Stimulated activated CD8-positive, alpha-beta memory T cell treated with anti-CD3 and anti-CD28 coated beads, Interleukin-12 subunit alpha, Interleukin-12 subunit beta, amount 100 ng/mL, for 1 hour (primary cell): ENCODE results near the gene MINDY4.
"Not testable (repeated sequence)": the region's sequence is repeated elsewhere in the genome, so short reads cannot be mapped to it uniquely, and the experiment has no call there.

Experiments
- DNase-seq: peaks from one replicate; pipeline ENCODE4 v3.0.0-alpha.2; 2020; ENCODE audit warnings: low read depth

MINDY4 gene

GRCh38 chr7:30804078-30804661 is 33.0 kb downstream of the MINDY4 start:
- no peak for DNase-seq

- no peak for DNase-seq
Observed at GRCh38 chr7:30805081-30805691, 34.0 kb downstream of the MINDY4 start.

- no peak for DNase-seq
Observed at GRCh38 chr7:30805931-30806330, 34.7 kb downstream of the MINDY4 start.

DNA sequence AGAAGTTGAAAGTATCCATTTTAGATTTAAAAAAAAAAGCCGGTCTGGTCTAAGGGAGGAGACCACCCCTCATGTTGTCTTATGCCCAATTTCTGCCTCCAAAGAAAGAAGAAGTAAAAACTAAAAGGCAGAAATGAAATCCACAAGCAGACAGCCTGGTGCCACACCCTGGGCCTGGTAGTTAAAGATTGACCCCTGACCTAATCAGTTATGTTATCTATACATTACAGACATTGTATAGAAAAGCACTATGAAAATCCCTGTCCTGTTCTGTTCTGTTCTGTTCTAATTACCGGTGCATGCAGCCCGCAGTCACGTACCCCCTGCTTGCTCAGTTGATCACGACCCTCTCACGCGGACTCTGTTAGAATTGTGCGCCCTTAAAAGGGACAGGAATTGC is 36.3 kb downstream of the MINDY4 start:
- DNase-seq, result not testable (repeated sequence)

DNA sequence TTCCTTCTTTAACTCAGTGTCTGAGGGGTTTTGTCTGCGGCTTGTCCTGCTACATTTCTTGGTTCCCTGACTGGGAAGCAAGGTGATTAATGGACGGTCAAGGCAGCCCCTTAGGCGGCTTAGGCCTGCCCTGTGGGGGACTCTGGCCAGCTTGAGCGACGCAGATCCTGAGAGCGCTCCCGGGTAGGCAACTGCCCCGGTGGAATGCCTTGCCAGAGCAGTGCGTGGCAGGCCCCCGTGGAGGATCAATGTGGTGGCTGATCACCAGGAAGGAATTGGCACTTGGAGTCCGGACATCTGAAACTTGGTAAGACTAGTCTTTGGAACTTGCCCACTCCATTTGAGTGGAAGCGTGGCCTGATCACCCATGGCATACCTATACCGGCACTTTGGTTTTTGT is 36.7 kb downstream of the MINDY4 start:
- DNase-seq, result not testable (repeated sequence)

DNA sequence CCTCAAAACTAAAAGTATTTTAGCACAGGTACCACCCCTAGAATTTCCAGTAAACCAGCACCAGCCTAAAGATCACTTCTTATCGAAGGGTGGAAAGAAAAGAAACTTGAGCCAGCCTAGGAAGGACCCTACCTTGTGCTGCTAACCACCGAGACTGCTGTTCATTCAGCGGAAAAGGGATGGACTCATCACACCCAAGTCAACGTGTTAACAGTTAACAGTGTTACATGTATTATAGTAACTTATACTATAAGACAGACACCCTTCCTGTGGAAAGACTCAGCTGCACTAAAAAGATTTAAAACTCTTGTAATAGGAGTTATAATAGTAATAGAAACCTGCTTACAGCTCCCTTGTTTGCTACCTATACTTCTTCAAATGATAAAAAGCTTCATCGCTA is 39.8 kb downstream of the MINDY4 start:
- no peak for DNase-seq

DNA sequence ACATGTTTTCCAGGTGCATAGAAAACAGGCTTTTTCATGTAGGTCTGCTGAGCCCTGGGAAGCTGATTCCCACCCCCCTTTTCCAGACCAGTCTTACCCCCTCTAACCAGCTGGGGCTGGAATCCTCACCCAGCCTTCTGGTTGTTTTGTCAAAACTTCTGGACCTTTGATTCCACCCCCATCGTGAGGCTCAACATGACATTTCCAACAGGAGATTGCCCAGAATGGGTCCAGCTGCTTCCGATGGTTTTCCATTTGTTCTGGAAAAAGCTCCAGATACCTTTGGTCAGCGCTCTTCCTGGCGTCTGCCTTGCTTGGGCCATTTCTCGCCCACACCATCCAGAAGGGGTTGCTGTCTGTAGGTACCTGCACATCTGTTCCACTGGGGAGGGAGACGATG is 41.5 kb downstream of the MINDY4 start:
- no peak for DNase-seq

GRCh38 chr7:30813466-30813865 is 42.2 kb downstream of the MINDY4 start:
- no peak for DNase-seq

DNA sequence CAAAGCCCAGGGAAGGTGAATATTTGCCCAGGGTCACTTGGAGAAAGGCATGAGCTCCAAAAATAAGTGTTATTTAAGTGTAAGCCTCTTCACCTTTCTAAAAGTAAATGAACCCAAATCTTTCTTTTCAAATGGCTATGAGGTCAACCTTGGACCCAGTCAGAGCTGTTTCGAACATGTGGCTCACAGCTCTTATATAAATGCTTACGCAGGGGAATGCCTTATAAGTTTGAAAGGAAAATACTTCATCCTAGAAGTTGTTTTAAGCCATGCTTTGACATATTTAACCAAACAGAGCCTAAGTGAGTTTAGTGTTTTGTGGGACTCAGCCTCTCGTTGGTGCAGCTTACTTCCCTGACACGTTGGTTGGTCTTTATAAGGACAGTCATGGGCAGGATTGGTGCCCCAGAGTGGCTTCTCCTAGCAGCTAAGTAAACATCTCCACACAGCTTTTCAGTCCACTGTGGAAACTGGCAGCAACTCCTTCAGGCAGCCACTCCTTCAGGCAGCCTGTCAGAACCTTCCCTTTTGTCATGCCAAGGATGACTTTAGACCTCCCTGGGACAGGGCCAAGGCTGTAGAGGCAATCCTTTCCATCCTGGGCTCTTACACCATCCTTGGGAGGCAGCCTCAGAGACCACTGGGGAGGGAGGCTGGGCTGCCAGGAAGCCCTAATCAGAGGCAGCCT is 43.6 kb downstream of the MINDY4 start:
- no peak for DNase-seq

GRCh38 chr7:30815388-30815854 is 44.2 kb downstream of the MINDY4 start:
- DNase-seq, result no peak

DNA sequence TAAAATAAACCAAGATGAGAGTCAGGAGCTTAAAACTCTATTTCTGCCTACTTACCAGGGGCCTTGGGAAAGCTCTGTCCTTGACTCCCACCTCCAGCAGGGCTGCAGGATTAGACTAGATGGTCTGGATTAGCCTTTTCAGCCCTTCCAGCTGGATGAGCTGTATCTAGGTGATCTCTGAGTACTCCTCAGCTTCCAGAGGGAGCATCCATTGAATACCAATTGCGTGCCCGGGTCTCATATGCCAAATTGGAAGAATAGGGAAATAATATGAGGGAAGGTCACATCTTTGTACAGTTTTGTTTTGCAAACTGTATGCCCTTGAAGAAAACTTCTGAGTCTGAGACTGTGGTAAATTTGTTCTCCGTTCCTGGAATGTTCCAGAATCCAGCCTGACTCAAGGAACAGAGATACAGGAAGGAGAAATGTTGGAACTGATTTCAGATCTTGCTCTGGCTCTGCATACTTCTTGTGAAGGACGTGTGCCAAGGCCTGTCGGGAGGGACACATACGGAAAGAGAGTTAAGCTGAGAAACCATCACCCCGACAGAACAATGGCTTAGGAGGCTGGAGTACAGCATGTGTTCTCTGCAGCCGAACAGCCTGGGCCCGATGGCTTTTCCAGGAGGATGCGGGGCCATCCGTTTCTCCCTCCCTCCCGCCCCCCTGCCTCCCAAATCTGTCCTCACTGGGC is 44.9 kb downstream of the MINDY4 start:
- no peak for DNase-seq

DNA sequence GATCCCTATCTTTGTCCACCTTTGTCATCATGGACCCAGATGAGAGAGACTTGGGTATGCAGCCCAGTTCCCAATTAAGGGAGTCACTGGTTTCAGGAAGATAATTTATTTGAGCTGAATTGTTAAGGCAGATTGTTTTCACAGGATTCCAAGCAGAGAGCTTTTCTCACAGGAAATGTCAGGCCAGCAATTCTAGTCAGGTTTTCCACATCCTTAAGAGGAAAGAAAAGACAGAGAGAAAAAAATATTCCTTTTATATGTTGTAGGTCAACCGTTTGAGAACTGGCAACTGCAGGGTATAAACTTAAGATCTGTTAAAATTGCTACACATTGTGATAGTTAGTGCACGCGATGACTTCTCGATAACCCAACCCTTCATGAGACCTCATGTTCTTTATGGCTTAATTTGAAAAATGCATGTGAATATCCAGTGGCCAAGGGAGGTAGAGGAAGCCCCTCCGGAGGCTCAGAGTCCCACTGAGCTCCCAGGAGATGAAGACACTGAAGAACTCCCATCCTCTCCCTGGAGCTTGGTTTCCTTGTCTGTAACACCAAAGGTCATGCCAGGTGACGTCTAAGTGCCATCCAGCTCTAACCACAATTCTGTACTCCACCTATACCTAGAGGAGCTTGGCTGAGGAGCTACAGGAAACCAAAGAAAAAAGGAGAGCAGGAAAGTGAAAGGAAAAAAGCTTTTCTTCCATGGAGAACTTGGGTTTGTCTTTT is 45.6 kb downstream of the MINDY4 start:
- DNase-seq, result no peak

DNA sequence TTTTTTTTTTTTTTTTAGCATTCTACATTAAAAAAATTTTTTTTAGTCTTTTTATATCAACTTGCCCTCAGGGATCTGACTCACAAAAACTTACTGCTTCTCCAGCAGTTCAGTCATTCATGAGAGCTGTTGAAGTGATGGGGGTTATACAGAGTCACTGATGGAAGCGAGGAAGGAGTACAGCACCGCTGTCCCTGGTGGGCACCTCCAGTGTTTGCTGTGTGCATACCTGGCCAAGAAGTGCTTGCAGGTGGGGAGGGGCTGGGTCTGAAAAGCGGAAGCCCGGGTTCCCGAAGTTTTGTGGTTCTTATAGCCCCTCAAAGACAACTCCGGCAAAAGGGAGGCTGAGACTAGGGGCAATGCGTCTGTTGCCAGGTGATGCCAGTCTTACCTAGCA is 46.2 kb downstream of the MINDY4 start:
- no peak for DNase-seq

- DNase-seq, result no peak
Observed at GRCh38 chr7:30824821-30825720, 53.9 kb downstream of the MINDY4 start.

DNA sequence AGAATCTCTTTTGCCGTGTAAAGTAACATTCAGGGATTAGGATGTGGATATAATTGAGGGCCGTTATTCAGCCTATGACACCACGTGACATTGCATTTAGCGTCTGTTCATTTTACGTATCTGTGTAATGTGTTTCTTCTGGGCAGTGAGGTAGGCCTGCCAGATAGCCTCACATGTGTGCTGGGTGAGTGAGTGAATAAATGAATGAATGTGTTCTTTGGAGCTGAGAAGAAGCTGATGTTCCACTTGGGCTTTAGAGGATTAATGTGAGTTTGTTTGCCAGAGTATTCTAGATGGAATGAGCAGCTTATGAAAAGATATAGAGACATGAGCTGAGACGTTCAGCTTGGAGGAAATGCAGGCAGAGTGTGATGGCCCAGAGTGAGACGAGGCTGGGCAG is 55.0 kb downstream of the MINDY4 start:
- DNase-seq, result no peak

DNA sequence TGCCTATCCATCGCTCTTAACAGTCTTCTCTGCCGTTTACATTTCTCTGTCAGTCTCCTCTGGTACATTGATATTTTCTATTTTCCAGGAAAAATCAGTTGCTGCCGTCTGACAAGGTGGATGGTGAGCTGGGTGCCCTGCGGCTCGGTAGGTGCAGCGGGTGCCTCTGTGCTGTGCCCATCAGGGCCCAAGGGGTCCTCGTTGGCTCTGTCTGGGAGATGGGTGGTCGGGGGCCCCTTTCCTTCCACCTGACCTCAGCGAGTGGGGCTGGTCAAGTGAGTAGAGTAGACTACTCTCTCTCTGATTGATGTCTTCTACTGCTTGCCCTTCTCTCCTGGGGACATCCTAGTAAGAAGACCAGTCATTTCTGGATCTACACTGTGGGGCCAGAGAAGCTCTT is 57.4 kb downstream of the MINDY4 start:
- DNase-seq, result no peak

DNA sequence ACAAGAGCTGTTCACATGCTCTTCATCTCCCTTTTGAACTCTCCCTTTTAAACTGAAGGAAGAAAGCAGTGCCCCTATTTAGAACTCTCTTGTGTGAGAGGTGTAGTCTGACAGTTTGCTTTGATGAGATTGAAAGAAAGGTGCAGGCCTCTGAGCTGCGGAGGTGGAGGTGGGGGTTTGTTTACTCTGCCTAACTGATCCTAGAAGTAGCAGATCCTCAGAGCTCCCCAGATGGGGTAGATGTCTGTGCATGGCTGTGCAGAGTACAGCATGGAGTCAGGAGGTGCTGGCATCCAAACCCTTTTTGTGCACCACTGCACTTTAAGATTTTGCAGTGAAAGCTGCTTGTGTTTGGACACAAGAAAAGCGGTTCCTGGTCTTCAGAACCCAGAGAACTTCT is 58.3 kb downstream of the MINDY4 start:
- no peak for DNase-seq

GRCh38 chr7:30831227-30831626 is 60.0 kb downstream of the MINDY4 start:
- no peak for DNase-seq

GRCh38 chr7:30831936-30832335 is 60.7 kb downstream of the MINDY4 start:
- no peak for DNase-seq

DNA sequence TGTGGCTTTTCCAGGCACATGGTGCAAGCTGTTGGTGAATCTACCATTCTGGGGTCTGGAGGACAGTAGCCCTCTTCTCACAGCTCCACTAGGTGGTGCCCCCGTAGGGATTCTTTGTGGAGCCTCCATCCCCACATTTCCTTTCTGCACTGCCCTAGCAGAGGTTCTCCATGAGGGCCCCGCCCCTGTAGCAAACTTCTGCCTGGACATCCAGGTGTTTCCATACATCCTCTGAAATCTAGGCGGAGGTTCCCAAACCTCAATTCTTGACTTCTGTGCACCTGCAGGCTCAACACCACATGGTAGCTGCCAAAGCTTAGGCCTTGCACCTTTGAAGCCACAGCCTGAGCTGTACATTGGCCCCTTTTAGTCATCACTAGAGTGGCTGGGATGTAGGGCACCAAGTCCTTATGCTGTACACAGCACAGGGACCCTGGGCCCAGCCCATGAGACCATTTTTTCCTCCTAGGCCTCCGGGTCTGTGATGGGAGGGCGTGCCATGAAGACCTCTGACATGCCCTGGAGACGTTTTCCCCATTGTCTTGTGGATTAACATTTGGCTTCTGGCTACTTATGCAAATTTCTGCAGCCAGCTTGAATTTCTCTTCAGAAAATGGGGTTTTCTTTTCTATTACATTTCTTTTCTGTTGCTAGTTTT is 62.9 kb downstream of the MINDY4 start:
- not testable (repeated sequence) for DNase-seq
